ENCODE measurements around the gene LRRC40.
"Not testable (repeated sequence)": the region's sequence is repeated elsewhere in the genome, so short reads cannot be mapped to it uniquely, and the experiment has no call there.

Gene LRRC40

DNA sequence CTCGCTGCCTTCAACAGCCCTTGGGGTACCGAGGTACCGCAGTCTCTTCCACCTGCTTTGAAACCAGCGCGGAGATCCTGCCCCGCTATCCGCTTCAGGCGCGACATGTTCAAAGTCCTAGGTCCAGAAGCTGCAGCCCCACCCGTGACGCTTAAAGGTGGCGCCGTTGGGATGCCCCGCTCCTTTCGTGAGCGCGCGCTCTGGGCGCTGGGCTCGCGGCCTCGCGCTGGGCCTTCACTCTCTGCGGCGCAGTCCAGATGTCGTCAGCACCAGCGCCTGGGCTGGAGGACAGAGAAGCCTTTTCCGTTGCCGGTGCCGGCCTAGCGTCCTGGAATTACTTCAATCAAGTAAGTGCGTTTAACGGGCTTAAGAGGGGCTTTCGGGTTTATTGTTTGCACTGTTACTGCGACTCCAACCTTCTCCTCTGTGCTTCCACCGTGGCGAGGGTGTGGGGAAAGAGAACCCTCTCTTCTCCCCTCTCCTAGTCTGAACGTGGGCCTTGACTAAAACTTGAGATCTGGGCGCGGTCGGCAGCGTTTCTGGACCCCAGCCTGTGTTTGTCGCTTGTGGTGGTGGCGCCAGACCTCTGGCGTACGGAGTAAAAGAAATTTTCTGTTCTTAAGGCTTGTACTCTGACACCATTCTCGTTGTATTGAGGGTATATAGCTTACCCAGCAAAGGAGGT lies at the start of gene LRRC40:
LRRC40 (minus strand) TSS at position 146 of the 685 bp plus-strand sequence; CDS start at position 107, 39 bp downstream.
- DNase-seq, result peak; percentile 89

DNA sequence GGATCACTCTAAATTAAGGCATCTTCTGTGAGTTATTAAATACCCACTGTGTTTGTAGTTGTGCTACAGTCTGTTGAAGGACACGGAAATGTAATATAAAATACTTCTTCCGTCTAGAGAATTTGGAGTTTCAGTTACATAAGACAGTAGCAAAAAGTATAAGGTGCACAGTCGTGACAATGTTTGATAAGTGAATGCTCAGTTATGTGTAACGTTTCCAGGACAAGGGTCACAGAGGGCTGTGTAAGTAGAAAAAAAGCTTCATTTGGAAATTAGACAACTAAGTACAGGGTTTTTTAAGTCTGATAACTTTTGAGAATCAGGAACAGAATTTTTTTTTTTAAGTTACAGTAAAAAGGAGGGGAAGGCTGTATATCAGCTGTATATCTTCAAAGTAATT lies 43.4 kb upstream of the LRRC40 start:
- no peak for DNase-seq

DNA sequence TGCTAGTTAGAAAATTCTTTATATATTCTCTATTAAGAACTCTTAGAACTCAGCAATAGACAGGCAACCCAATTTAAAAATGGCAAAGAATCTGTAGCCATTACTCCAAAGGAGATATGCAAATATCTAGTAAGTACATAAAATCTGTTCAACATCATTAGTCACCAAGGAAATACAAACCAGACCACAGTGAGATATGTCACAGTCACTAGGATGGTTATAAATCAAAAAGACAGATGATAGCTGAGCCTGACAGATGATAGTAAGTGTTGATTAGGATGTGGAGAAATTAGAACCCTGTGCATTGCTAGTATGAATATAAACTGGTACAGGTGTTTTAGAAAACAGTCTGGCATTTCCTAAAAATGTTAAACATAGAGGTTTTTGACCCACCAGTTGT lies 42.4 kb upstream of the LRRC40 start:
- no peak for DNase-seq

DNA sequence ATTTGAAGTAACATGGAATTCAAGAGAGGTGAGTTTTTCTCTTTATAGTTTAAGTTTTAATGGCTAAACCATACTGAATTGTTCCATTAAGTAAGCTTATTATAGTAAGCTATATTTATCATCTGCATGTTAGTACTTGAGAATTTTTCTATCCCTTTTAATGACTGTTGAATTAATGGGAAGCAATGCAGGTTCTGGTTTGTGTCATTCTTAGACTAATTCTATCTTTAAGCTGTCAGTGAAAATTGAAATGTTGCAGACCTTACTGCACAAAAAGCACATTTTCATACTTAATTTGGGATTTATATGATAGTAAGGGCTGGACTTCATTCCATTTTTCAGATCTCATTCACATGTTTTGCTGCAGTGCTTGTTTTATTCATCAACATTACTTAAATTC lies 41.7 kb upstream of the LRRC40 start:
- no peak for DNase-seq

DNA sequence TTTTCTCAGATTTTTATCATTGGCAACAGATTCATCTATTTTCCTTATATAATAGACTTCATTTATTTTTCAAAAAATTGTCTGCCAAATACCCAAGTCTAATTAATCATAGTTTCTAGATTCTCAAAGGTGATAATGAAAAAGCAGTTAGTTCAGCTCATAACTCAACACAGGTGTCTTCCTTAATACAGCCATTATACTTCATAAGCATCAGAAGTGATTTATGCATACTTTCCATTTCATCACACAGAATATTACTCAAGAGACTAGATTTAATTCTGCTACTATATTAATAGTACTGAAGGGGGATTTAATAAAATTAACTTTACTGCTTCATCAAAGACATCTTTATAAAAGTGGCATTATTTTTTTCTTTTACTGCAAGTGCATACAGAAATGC lies 34.6 kb upstream of the LRRC40 start:
- no peak for DNase-seq

DNA sequence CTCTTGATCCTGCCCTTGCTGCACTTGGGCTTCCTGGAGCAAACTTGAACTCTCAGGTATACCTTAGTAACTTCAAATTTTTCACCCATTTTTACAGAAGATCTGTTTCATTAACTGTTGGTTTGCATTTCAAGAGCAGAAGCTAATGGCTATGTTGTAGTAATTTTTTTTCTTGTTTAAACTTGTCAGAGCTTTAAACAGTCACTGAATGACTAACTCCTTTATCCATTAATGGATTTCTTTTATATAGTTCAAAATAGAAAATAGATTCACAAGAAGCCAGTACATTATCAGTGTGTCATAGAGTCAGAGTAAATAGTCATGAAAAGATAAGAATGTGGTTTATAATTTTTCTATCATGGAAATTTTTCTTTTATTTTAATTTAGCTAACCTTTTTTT lies 29.4 kb upstream of the LRRC40 start:
- DNase-seq, result no peak

DNA sequence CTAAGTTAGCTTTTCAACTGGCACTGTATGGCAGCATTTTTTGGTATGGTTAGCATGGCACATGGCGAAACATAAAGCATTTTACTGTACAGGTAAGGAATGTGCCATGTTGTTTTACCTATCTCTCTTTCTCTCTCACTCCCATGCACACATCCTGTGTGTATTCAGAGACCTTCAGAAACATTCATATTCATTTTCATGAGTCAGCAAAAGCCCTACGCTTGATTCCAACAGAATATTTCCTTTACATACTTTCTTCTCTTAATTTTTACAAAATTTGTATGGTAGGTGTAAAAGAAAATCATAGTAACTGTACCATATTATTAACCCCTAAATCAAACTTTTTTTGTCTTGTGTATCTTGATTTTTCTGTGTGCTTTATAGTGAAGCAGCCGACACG lies 26.1 kb upstream of the LRRC40 start:
- DNase-seq, result no peak

DNA sequence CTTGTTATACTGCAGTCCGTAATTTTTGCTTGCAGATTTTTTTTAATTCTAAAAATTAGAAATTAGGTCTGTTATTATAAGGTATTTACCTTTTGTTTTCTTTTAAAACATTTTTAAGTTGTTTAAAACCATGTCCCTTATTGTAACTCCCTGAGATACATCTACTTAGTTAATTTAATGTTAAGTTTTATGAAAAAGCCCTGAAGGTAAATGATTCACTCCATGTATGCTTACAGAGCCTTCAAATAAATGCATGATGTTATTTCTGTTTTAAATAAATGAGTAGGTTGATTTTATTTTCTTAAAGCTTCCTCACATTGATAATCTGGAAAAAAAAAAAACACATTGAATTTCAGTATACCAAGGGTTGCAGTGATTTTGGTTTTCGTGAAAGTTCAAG lies 23.3 kb upstream of the LRRC40 start:
- DNase-seq, result no peak

DNA sequence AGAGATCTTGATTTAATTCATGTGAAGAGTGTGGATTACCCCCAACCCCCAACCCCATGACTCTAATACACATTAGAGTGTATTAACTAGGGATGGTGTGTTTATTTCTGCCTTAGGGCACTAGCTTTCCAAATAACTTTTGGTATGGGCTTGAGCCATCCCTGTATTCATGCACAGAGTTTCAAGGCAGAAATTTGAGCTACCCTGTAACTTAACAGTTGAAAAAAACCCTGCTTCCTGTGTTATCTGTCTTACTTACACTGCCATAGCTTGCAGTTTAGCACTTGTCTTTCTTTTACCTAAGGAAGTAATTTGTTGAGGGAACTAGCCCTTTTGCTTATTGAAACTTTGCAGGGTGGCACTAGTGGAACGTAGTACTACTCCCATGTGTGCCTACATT lies 22.1 kb upstream of the LRRC40 start:
- no peak for DNase-seq

DNA sequence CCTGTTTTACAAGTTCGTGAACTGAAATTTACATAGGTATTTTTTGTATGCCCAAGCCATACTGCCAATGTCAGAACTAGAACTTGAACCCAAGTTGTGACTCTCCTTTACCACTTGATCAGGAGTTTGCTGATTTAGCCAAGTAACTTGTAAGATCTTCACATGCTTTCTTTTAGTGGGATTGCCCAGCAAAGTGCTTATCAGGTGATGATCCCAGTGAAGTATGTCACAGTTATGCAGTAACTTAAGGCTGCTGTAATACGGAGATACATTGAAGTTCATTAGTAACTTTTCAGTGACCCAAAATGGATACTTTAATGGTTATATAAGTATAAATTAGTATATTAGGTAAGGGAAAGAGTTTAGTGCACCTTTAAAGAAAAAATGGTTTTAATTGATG lies 19.6 kb upstream of the LRRC40 start:
- DNase-seq, result no peak

DNA sequence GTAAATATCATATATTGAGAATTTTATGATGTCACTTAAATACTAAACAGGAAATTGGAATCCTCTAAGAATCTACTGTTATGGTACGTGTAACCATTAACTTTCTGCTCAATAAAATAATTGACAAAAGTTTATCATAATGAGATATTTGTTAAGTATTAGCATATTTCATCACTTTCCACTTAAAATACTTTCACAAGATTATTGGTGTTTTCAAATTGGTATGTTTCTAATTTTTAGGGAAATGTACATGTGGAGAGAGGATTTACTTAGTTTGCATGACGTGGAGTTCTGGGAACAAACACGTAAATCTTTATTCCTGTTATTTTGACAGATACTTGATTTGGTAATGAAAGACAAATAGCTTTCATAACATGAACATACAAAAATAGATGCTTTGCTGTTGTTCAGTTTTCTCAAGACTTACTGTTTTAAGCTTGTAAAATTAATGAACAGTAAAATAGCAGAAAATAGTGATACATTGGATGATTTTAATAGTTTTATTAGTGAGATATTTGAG lies 17.4 kb upstream of the LRRC40 start:
- no peak for DNase-seq

DNA sequence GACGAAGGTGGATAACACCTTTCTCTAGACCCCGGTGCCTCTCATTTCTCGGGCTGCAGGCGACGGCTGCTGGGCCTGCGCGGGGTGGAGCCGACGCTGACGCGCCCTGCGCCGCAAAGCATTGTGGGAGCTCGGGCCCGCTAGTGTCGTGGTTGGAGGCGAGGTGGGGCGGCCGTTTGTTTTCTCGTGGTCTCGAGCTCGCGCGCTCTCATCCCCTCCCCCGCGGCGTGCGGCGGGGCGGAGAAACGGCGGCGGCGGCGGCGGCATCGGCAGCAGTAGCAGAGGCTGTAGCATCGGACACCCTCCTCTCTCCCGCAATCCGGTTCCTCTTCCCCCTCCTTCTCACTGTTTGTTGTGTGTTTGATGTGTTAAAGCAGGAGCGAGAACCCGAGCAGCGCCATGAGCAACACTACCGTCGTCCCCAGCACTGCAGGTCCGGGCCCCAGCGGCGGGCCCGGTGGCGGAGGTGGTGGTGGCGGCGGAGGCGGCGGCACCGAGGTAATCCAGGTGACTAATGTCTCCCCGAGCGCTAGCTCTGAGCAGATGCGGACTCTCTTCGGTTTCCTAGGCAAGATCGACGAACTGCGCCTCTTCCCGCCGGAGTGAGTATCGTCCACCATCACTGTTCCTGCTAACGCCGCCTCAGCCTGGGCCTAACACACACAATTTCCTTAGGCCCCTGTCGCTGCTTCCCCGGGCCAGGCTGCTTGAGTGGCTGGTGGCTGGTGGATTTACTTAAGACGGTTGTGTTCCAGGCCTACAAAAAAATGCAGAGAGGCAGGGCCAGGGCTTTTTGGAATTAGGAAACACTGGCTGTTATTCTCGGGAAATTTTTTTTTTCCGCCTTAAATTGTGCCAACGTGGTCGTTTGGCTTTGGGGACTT lies 16.1 kb upstream of the LRRC40 start, which contains the start of gene SRSF11:
SRSF11 (plus strand) TSS at position 143 of the 884 bp plus-strand sequence; CDS start at position 400, 257 bp downstream.
- DNase-seq, result peak; percentile 85

DNA sequence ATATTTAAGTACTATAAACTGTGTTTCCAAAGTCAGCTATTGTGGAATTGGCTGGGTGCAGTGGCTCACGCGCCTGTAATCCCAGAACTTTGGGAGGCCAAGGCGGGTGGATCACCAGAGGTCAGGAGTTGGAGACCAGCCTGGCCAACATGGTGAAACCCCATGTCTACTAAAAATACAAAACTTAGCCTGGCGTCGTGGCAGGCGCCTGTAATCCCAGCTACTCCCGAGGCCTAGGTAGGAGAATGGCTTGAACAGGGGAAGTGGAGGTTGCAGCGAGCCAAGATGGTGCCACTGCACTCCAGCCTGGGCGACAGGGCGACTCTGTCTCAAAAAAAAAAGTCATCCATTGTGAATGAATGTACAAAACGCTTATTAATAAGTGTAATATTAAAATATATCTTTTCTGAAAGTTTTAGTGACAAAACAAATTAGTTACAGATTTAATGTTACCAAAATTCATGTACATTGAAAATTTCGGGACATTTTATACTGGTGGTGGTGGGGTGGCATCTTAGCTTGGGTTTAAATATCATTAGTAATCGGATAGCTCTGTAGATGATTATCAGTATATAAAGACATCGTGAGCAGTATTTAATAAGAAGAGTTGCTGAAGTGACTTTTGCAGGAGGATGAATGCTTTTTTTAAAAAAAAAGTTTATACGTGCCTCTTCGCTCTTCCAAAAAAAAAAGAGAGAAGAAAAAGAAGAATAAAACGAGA lies 15.3 kb upstream of the LRRC40 start:
- DNase-seq, result no peak

DNA sequence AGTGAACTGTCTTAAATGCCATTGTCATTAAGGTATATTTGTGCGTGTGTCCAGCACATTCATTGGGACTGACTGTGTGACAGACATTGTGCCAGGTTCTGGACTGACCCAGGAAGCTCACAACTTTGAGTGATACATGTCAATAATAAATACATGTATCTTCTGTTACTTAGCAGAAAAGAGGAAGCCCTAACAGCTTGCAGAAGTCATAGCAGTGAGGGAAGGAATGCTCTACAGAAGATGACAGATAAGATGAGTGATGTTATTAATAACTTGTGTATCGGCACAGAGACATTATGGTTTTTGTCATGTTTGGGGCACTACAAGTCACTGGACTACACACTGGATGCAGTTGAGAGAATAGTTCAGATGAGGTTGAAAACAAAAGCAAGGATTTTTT lies 14.6 kb upstream of the LRRC40 start:
- peak; percentile 65 for DNase-seq

DNA sequence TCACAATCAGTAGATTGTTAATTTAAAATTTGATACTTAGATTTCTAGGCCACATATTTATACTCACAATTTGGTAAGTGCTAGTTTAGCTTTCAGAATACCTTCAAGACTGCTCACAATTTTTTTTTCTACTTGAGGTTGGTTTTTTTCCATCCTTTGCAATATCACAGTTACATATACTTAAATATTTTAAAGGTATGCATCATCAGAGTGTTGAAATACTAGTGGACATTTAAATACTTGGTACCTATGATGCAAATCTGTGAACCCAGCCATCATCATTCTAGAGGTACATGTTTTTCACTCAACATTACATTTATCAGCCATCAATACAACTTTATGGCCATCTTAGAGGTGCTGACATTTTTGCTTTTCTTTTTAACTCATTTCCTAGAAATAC lies 6.2 kb upstream of the LRRC40 start:
- no peak for DNase-seq

DNA sequence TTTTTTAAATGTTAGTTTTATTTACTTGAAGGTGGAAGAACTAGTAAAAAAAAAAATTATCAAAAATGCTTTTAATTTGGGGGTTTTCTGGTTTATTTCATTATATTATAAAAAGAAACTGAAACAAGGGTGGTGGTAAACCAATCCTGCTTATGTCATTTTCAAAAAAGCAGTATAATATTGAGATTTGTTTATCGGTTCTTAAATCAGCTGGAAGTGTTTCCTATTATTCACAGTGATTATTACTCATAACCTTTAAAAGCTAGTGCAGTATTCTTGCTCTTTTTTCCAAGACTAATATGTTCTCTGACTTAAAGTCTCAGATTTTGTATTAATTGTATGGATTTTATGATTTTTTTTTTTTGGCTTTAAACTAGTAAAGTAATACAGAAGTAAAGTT lies 5.4 kb upstream of the LRRC40 start:
- DNase-seq, result no peak

DNA sequence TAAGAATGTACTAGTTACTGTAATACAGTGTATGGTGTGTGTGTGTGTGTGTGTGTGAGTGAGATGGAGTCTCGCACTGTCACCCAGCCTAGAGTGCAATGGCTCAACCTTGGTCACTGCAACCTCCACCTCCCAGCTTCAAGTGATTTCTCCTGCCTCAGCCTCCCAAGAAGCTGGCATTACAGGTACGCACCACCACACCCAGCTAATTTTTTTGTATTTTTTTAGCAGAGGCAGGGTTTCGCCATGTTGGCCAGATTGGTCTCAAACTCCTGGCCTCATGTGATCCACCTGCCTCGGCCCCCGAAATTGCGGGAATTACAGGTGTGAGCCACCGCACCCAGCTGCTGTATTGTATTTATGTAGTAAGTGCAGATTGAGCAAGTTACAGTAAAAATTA lies 2.9 kb upstream of the LRRC40 start:
- DNase-seq, result no peak

DNA sequence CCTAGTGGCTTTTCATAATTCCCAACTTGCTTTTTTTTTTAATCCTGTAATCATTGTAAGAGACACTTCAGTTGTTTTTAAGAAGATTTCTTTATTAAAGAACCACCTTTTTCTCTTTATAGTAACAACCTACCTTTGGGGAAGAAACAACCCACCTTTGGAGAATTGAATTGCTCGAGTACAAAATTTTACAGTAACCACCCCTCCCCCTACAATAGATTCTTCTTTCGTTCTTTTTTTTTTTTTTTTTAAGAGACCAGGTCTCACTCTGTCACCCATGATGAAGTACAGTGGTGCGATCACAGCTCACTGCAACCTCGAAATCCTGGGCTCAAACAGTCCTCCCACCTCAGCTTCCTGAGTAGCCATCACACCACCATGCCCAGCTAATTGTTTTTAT lies 2.1 kb upstream of the LRRC40 start:
- DNase-seq, result no peak

DNA sequence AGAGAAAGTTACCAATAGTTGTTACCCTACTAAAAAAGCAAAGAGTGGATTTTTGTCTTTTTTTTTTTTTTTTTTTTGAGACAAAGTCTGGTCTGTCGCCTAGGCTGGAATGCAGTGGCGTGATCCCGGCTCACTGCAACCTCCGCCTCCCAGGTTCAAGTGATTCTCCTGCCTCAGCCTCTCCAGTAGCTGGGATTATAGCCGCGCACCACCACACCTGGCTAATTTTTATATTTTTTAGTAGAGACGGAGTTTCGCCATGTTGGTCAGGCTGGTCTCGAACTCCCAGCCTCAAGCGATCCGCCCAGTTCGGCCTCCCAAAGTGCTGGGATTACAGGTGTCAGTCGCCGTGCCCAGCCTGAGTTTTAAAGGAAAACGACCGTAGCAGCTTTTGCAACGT lies 1.5 kb upstream of the LRRC40 start:
- not testable (repeated sequence) for DNase-seq

DNA sequence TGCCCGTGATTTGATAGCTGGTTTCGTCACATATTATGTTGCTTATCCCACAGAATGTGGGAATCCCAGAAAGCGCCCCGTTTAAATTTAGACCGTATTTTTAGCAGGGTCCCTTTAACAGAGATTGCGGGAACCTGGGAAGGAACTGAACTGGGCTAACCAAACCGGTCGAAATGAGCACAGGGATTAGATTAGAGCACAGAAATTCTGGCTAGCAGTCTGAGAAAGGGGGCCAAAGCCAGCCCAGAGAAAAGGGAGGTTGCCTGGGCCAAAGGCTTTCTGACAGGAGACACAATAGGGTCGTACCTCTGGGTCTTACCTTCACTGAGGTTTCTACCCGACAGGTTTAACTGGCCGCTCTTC lies 327 bp downstream of the LRRC40 start:
- DNase-seq, result no peak

DNA sequence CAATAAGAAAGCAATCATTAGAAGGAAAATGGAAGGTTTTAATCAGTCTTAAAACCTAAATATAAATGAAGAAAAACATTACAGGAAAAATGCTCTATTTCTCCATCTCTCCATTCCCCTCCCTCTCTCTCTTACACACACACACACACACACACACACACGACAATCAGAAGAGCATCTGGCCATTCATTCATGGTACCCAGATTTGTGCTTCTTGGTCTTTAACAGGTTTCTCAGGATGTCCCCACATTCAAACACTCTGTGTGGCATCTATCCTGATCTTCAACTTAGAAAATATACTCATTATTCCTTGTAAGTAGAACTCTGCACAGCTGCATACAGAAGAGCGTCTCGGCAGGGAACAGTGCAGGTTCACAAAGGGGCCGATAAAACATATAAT lies 779 bp downstream of the LRRC40 start:
- no peak for DNase-seq

DNA sequence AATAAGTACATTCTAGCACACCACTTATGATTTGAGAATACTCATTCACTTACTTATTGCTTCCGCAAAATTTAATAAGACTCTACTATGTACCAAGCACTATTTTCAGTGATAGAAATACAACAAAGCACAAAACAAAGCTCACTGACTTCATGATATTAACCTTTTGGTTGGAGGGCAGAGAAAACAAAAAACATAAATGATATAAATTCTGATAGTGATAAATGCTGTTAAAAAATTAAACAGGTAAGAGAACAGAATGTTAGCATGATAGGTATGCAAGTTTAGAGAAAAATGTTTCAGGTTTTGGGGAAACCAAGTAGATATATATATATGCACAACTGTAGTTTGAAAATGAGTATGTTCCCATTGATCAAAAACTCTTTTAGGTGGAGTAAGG lies 1.2 kb downstream of the LRRC40 start:
- DNase-seq, result no peak

DNA sequence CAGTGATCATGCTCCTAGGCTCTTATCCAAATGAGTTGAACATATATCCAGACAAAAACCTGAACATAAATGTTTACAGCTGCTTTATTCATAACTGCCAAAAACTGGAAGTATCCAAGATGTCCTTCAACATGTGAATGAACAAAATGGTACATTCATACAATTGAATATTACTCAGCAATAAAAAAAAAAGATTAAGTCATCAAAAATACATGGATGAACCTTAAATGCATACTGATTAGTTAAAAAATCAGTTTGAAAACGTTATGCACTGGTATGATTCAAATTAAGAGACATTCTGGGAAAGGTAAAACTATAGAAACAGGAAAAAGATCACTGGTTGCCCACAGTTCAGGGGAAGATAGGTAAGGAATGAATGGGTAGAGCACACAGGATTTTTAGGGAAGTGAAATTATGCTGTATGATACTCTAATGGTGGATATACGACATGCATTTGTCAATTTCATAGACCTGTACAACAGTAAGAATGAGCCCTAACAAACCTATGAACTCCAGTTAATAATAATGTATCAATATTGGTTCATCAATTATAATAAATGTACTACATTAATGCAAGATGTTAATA lies 3.1 kb downstream of the LRRC40 start:
- peak; percentile 30 for DNase-seq
